ENCODE results near the gene KAT2B. TPM values are rescaled to one million over a fixed set of nuclear protein-coding genes. Genes with fewer than 3 reads are reported as not detected.

The KAT2B gene
- total RNA-seq, 2 donors from 2014 or later = 14.5 to 25.2 TPM

DNA sequence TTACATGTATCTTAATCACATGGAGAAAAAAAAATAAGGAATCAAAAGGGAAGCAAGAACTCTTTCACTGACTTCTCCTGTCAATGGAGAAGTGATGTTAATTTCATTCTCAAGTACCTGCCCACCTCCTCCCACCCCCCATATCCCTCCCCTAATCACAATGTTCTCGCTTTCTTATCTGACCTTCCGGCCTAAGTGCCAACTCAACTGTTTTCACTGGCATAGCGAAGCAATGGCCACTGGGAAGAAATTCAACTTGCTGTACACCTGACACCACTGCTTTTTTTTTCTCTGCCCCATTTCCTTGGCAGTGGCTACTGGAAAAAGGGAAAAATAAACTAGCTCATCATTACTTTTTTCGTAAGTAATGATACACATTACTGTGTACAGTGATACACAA lies 142.0 kb downstream of the KAT2B start:
- Histone ChIP-seq H3K27me3 (no peaks in the 10 kb centered on the region), H3K36me3 (replicated peaks in 1 of 2; ENCODE audit: insufficient read depth in 1 of 2, low read depth in 2 of 2) (no peaks in the 10 kb centered on the region), H3K27ac (peak overlapping the region in 3 of 4 donors; percentile 39 to 69 (median 58)), H3K9me3 (no peaks in the 10 kb centered on the region), H3K4me3 (no peak overlapping the region), H3K4me1 (peaks cover 19% of the 10 kb centered on the region)
- TF ChIP-seq, protein P1, sequence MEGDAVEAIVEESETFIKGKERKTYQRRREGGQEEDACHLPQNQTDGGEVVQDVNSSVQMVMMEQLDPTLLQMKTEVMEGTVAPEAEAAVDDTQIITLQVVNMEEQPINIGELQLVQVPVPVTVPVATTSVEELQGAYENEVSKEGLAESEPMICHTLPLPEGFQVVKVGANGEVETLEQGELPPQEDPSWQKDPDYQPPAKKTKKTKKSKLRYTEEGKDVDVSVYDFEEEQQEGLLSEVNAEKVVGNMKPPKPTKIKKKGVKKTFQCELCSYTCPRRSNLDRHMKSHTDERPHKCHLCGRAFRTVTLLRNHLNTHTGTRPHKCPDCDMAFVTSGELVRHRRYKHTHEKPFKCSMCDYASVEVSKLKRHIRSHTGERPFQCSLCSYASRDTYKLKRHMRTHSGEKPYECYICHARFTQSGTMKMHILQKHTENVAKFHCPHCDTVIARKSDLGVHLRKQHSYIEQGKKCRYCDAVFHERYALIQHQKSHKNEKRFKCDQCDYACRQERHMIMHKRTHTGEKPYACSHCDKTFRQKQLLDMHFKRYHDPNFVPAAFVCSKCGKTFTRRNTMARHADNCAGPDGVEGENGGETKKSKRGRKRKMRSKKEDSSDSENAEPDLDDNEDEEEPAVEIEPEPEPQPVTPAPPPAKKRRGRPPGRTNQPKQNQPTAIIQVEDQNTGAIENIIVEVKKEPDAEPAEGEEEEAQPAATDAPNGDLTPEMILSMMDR (IDR thresholded peaks at IDR 0.05) = no peak
- TF ChIP-seq POLR2A (IDR thresholded peaks at IDR 0.05) = no peak
- intact Hi-C loops (cut with DNase I) = no loop called here
- ATAC-seq = peak; percentile 47
- 41 to 53% methylated on average over 4 of the region's 4 CpGs for WGBS, 2 donors
- peak; percentile 52 to 85 (median 78) for DNase-seq

DNA sequence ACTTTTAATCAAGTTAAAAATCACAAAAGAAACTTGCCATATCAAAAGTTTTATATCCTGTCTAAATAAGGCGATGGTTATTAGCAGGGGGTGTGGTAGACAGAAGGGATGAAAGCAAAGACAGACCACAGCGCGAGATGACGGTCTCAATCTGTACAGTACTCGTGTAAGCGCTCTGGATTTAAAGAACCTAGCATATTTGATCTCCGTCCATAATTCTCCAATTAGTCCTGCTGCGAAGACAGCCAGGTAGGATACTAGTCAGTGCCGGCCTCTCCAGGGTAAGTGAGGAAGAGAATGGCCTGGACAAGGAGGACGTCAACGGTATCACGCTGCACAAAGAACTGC lies 145.1 kb downstream of the KAT2B start:
- Histone ChIP-seq H3K4me3 (peak overlapping the region in 1 of 2 donors; percentile 44), H3K36me3 (replicated peaks in 1 of 2; ENCODE audit: insufficient read depth in 1 of 2, low read depth in 2 of 2) (no peaks in the 10 kb centered on the region), H3K4me1 (peaks cover 29% of the 10 kb centered on the region), H3K9me3 (no peaks in the 10 kb centered on the region), H3K27ac (no peak overlapping the region), H3K27me3 (no peaks in the 10 kb centered on the region)
- 12 to 14% methylated on average over 12 of the region's 12 CpGs for WGBS, 2 donors
- TF ChIP-seq, protein P1 (IDR thresholded peaks at IDR 0.05) = no peak
- no peak for TF ChIP-seq POLR2A (IDR thresholded peaks at IDR 0.05)
- no peak for ATAC-seq
- intact Hi-C loops (cut with DNase I) = no loop called here
- DNase-seq = no peak

DNA sequence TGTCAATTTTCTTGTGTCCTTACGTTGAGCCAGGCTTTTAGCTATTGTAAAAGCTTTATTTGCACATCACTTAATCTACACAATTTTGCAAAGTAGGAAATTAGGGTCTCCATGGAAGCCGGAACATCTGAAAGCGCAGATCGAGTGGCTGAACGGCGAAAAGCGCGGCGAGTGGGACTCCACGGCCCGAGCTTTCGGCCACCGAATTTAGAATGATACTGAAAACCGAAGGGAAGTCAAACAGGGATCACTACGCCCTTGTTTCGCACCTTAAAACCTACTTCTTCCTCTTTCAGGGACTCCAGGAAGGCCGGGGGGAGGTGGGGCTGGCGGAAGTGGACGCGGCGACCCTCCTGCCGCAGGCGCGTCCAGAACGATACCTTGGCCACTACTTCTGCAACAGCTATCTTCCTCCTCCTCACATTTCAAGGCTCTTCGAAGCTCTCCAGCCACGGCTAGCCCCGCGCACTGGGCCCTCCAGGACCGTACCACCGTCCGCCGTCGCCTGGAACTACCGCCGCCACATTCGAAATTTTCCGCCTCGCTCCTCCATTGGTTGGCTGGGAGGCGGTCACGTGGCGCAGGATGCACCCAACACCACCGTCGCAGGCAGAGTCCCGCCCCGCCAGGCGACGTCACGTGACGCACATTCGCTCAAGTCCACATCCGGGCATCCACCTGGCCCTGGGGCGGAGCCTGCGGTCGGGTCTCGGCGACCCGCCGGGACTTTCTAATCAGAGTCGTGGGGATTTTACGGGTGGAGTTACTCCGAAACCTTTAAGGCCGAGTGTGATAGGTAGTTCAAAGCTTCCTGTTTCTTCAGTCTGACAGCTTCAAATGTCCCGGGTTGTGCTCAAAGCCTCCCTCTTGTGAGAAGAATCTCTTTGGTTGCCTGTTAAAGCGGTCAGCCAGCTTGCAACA lies 145.7 kb downstream of the KAT2B start, which contains the start of gene SGO1:
Gene SGO1 (minus strand): TSS at position 528 of the 921 bp plus-strand sequence. CDS start 2,179 bp downstream, outside the sequence.
- Histone ChIP-seq H3K4me3 (peak within 1 kb of the TSS; percentile 37 to 47), H3K27me3 (no peaks in the 10 kb centered on the region), H3K9me3 (no peaks in the 10 kb centered on the region), H3K4me1 (peaks cover 29% of the 10 kb centered on the region), H3K36me3 (replicated peaks in 1 of 2; ENCODE audit: insufficient read depth in 1 of 2, low read depth in 2 of 2) (no peaks in the 10 kb centered on the region), H3K27ac (peak within 1 kb of the TSS; percentile 79 to 94 (median 88))
- intact Hi-C loops (cut with DNase I) = no loop called here
- DNase-seq (peak; percentile 99 to 100 (median 100)), ATAC-seq (peak; percentile 99)
- 0 to 1% methylated on average over 37 to 65 of the region's 65 CpGs for WGBS, 2 donors
- TF ChIP-seq, protein P1 (IDR thresholded peaks at IDR 0.05) = peak in 2 of 7 experiments; percentile 2 to 14
- peak; percentile 82 to 95 (median 94) for TF ChIP-seq POLR2A (IDR thresholded peaks at IDR 0.05)

DNA sequence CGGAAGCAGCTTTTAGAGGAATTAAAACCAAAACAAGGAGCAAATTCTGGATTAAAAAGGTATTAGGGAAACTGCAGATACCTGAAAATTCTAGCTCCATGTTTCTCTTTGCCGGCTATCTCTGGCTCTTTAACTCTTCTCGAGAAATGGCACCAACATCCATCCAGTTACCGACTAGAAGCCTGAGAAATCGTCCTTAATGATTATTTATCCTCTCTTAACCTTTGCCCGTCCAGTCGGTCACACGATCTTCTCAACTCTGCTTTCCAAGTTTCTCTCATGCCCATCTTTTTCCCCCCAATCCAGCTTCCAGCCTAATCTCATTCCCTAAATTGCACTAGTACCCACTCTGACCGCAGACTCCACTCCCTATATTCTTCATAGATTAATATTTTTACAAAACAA lies 146.4 kb downstream of the KAT2B start:
- H3K4me3 ChIP-seq = peak overlapping the region; percentile 17 to 47
- TF ChIP-seq, protein P1 (IDR thresholded peaks at IDR 0.05) = no peak
- TF ChIP-seq POLR2A (IDR thresholded peaks at IDR 0.05) = peak in 1 of 3 donors; percentile 16
- H3K27me3 ChIP-seq = no peaks in the 10 kb centered on the region
- intact Hi-C loops (cut with DNase I) = no loop called here
- no peaks in the 10 kb centered on the region for H3K36me3 ChIP-seq (replicated peaks in 1 of 2; ENCODE audit: insufficient read depth in 1 of 2, low read depth in 2 of 2)
- H3K4me1 ChIP-seq = peaks cover 27% of the 10 kb centered on the region
- ATAC-seq = peak; percentile 5
- H3K9me3 ChIP-seq = no peaks in the 10 kb centered on the region
- 0 to 1% methylated on average over 9 of the region's 9 CpGs for WGBS, 2 donors
- no peak for DNase-seq
- peak overlapping the region; percentile 79 to 94 (median 88) for H3K27ac ChIP-seq
